K562 (cell line): Measurements from ENCODE around the gene HPGDS. TPM values are rescaled to one million over a fixed set of nuclear protein-coding genes. Genes with fewer than 3 reads are reported as not detected.

Experiments
- HDAC6 ChIP-seq: IDR thresholded peaks from 2 replicates; pipeline ENCODE4 v1.6.1; 2012; ENCODE audit warnings: low read depth, mild to moderate bottlenecking, control low read depth, inconsistent platforms, low read length, moderate library complexity
- JUND ChIP-seq, 2 experiments: IDR thresholded peaks; 2 replicates in 1 of 2; 3 replicates in 1 of 2; pipeline ENCODE4 v1.6.1; 2011; ENCODE audit warnings: borderline replicate concordance in 2 of 2, low read depth in 2 of 2, low read length in 2 of 2, improper control_type of control experiment in 1 of 2, missing biosample characterization in 1 of 2, missing genetic modification characterization in 1 of 2, missing genetic modification reagents in 1 of 2
- KAT7 ChIP-seq: sonication (generic); formaldehyde crosslinking; IDR thresholded peaks from 2 replicates; pipeline ENCODE4 v1.8.0; 2022; ENCODE audit warnings: missing genetic modification reagents, mild to moderate bottlenecking, borderline replicate concordance
- MAFF ChIP-seq: IDR thresholded peaks from 2 replicates; pipeline ENCODE4 v1.6.1; 2012; ENCODE audit warnings: low read length, improper control_type of control experiment
- MYBL2 ChIP-seq, 2 experiments: fragments of 450-650 bp in 1 of 2; sonication (generic) in 1 of 2; formaldehyde crosslinking in 1 of 2; IDR thresholded peaks; 2 replicates each; pipeline versions ENCODE4 v1.6.1 to v1.8.1; 2017 to 2022; ENCODE audit warnings: borderline replicate concordance in 1 of 2, inconsistent platforms in 1 of 2, low read depth in 1 of 2, mild to moderate bottlenecking in 1 of 2, missing genetic modification reagents in 1 of 2, moderate library complexity in 1 of 2
- POU5F1 ChIP-seq: fragments of 150-350 bp; IDR thresholded peaks from 2 replicates; pipeline ENCODE4 v1.6.1; 2014; ENCODE audit warnings: borderline replicate concordance, low read length, low read depth, mild to moderate bottlenecking; ENCODE audit not compliant: partially characterized antibody
- RBM39 ChIP-seq: fragments of 200-400 bp; formaldehyde crosslinking; optimal IDR thresholded peaks from 2 replicates; pipeline ENCODE3; 2018; ENCODE audit warnings: low read depth, low read length
- SMAD1 ChIP-seq: fragments of 150-350 bp; IDR thresholded peaks from 2 replicates; pipeline ENCODE4 v1.6.1; 2014; ENCODE audit warnings: low read length, low read depth; ENCODE audit not compliant: partially characterized antibody
- SMAD3 ChIP-seq: fragments of 450-650 bp; formaldehyde crosslinking; conservative IDR thresholded peaks from 2 replicates; pipeline ENCODE4 v1.4.0; 2020; ENCODE audit warnings: mild to moderate bottlenecking
- ZNF644 ChIP-seq: fragments of 200-800 bp; sonication (Bioruptor generic); IDR thresholded peaks from 2 replicates; pipeline ENCODE4 v1.6.1; 2016; ENCODE audit warnings: low read depth, missing genetic modification characterization, missing compliant biosample characterization
- polyA plus RNA-seq, 8 experiments: library from polyadenylated mRNA; depleted of rRNA in 4 of 8; stranded (reverse) in 5 of 8; unstranded in 3 of 8; fragments of >200 nt; fragmentation: Nextera tagmentation in 2 of 8; fragmentation: Illumina TruSeq in 1 of 8; extraction: Ambion mirVana in 2 of 8; extraction: Trizol in 1 of 8; gene quantifications; 2 replicates each; pipeline versions ENCODE4 v1.2.1 to v1.2.3, GENCODE V29; 2011 to 2014; ENCODE audit warnings: inconsistent platforms in 1 of 8, missing spikeins in 1 of 8
- total RNA-seq, 7 experiments: library from RNA; depleted of rRNA in 6 of 7; stranded (reverse); fragments of >200 nt in 6 of 7; fragmentation: Illumina TruSeq in 2 of 7; extraction: Trizol in 2 of 7; gene quantifications; 2 replicates each; pipeline versions ENCODE4 v1.2.1 to v1.2.3, GENCODE V29; 2011 to 2021; ENCODE audit warnings: low replicate concordance in 1 of 7
- TF ChIP-seq, protein P1 (sequence below): fragments of 250-450 bp; sonication (Bioruptor Pico); IDR thresholded peaks from 2 replicates; pipeline ENCODE4 v1.8.0; 2021; ENCODE audit warnings: borderline replicate concordance, mild to moderate bottlenecking, moderate library complexity; ENCODE audit not compliant: poor library complexity, severe bottlenecking
- TF ChIP-seq, protein P2 (sequence below): fragments of 450-650 bp; IDR thresholded peaks from 2 replicates; pipeline ENCODE4 v1.6.1; 2016
- TF ChIP-seq, protein P3 (sequence below): fragments of 450-650 bp; IDR thresholded peaks from 2 replicates; pipeline ENCODE4 v1.6.1; 2016; ENCODE audit warnings: borderline replicate concordance

HPGDS gene
- total and polyA plus RNA-seq, 9 of the 15 experiments (the other 6 are each of a cell fraction or from before 2014, with no cell fraction given) = 0.07 to 0.36 (median 0.14) TPM; not detected in 4

DNA sequence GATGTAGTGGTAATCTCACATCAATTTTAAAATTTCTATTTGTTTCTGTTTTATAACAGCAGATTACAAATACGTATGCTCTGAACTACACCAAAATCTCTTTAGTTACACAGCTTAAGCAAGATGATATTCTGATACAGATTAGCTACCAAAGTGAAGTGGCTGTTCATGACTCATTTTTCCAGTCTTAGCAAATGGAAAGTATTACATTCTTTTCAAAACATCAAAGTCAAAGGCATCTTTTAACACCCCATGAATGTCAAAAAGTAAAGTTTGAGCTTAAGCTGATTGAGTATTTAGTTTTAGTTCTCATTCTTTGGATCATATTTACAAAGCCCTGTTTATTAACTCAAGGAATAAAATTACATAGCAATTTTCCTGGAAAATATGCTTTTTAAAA is 6.6 kb upstream of the HPGDS start (continued):
- TF ChIP-seq RBM39 (no peak), HDAC6 (no peak), JUND (IDR thresholded peaks at IDR 0.05; ENCODE audit: borderline replicate concordance, low read depth, low read length) (peak; percentile 49; the same call in 1 of the 2 replicates), JUND (tag; IDR thresholded peaks at IDR 0.05; ENCODE audit: borderline replicate concordance, low read depth, low read length) (peak; percentile 50; the same call in 1 of the 3 replicates), MYBL2 (IDR thresholded peaks at IDR 0.05; ENCODE audit: low read depth) (no peak), MYBL2 (CRISPR knock-in tag; IDR thresholded peaks at IDR 0.05; ENCODE audit: borderline replicate concordance) (no peak), ZNF644 (tag) (no peak), MAFF (no peak), POU5F1 (no peak), SMAD3 (no peak), SMAD1 (no peak), KAT7 (CRISPR knock-in tag) (no peak)
- TF ChIP-seq, protein P1, sequence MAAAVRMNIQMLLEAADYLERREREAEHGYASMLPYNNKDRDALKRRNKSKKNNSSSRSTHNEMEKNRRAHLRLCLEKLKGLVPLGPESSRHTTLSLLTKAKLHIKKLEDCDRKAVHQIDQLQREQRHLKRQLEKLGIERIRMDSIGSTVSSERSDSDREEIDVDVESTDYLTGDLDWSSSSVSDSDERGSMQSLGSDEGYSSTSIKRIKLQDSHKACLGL (CRISPR knock-in tag) = no peak
- TF ChIP-seq, protein P2, sequence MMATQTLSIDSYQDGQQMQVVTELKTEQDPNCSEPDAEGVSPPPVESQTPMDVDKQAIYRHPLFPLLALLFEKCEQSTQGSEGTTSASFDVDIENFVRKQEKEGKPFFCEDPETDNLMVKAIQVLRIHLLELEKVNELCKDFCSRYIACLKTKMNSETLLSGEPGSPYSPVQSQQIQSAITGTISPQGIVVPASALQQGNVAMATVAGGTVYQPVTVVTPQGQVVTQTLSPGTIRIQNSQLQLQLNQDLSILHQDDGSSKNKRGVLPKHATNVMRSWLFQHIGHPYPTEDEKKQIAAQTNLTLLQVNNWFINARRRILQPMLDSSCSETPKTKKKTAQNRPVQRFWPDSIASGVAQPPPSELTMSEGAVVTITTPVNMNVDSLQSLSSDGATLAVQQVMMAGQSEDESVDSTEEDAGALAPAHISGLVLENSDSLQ = no peak
- TF ChIP-seq, protein P3, sequence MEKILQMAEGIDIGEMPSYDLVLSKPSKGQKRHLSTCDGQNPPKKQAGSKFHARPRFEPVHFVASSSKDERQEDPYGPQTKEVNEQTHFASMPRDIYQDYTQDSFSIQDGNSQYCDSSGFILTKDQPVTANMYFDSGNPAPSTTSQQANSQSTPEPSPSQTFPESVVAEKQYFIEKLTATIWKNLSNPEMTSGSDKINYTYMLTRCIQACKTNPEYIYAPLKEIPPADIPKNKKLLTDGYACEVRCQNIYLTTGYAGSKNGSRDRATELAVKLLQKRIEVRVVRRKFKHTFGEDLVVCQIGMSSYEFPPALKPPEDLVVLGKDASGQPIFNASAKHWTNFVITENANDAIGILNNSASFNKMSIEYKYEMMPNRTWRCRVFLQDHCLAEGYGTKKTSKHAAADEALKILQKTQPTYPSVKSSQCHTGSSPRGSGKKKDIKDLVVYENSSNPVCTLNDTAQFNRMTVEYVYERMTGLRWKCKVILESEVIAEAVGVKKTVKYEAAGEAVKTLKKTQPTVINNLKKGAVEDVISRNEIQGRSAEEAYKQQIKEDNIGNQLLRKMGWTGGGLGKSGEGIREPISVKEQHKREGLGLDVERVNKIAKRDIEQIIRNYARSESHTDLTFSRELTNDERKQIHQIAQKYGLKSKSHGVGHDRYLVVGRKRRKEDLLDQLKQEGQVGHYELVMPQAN = no peak
